ENCODE data around the gene VWA5B1.

VWA5B1 gene

DNA sequence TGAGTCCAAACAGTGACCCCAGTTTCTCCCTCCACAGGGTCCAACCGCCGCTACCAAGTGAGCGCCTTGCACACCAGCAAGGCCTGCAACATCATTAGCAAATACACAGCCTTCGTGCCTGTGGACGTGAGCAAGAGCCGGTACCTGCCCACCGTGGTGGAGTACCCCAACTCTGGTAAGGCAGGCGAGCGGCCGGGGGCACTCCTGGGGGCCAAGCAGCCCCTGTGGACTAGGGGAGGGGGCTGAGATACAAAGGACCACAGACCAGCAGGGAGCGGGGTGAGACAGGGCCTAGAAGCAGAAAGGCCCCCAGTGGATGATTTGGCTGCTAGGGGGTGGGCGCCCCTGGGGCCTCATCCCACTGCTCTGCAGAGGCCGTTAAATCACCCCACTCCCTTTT, 54.7 kb downstream of the VWA5B1 start:
- no peak overlapping the region for H3K4me3 ChIP-seq (replicated peaks in 1 of 2; ENCODE audit: low read depth in 2 of 2, low read length in 2 of 2)
- DNase-seq (ENCODE audit: low read depth in 2 of 2), result no peak
- TF ChIP-seq, protein P1, sequence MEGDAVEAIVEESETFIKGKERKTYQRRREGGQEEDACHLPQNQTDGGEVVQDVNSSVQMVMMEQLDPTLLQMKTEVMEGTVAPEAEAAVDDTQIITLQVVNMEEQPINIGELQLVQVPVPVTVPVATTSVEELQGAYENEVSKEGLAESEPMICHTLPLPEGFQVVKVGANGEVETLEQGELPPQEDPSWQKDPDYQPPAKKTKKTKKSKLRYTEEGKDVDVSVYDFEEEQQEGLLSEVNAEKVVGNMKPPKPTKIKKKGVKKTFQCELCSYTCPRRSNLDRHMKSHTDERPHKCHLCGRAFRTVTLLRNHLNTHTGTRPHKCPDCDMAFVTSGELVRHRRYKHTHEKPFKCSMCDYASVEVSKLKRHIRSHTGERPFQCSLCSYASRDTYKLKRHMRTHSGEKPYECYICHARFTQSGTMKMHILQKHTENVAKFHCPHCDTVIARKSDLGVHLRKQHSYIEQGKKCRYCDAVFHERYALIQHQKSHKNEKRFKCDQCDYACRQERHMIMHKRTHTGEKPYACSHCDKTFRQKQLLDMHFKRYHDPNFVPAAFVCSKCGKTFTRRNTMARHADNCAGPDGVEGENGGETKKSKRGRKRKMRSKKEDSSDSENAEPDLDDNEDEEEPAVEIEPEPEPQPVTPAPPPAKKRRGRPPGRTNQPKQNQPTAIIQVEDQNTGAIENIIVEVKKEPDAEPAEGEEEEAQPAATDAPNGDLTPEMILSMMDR (IDR thresholded peaks at IDR 0.05; ENCODE audit: low read depth, low read length), result no peak

DNA sequence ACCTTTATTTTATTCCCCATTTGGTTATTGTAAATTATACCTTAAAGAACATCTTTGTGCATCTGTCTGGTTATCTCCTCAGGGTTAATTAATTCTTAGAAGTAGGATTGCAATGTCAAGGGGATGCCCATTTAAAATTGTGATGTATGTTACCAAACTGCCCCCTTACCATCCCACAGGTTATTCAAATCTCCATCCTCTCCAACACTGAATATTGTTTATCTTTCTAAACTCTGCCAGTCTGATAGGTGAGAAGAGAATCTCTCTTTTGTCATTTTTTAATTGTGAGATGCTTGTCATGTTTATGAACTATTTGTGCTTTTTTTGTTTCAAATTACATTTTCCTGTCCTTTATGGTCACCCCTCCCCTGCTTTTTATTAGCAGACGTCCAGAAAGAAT, 55.8 kb downstream of the VWA5B1 start:
- H3K4me3 ChIP-seq (replicated peaks in 1 of 2; ENCODE audit: low read depth in 2 of 2, low read length in 2 of 2), result no peak overlapping the region
- TF ChIP-seq, protein P1 (IDR thresholded peaks at IDR 0.05; ENCODE audit: low read depth, low read length), result no peak
- DNase-seq (ENCODE audit: low read depth in 2 of 2), result no peak

DNA sequence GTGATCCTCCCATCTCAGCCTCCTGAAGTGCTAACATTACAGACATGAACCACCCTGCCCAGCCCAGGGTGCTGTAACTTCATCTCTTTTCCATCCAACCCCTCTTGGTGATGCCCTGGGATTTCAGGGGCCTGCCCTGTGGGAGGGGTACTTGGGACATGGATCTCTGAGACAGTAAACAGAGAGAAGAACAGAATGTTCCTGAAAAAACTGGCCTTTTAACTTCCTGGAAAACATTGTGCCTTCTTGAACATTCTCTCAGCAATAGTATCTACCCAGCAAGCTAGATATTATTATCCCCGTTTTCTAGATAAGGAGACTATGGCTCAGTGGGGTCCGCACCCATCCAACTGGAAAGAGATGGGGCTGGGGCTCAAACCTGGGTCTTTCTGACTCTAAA, 57.0 kb downstream of the VWA5B1 start:
- DNase-seq (ENCODE audit: low read depth in 2 of 2), result no peak
- H3K4me3 ChIP-seq (replicated peaks in 1 of 2; ENCODE audit: low read depth in 2 of 2, low read length in 2 of 2), result no peak overlapping the region
- TF ChIP-seq, protein P1 (IDR thresholded peaks at IDR 0.05; ENCODE audit: low read depth, low read length), result no peak

DNA sequence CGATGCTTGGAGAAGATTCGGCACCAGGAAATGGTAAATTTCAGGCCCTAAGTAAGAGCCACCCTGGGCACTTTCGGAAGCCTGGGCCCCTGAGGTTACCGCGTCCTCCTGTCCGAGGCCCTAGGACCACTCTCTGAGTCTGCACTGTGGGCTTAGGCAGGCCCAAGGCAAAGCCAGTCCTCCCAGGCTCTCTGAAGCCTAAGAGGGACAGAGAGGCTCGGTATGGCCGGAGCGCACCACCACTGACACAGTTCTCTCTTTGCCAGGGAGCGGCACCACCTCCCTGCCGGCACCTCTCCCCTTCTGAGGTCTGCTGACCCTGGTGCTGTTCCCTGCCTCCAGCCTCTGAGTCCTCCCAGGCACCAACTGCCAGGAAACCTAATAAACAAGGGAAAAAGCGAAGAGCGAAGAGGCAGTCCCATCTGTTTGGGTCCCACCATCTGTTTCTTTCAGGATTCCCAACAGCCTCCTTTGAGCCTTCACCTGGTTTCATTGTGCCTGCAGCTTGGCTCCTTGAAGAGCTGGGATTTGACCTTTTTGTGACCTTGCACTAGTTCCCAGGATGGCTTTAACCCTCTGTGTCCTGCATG, 57.7 kb downstream of the VWA5B1 start:
- no peak overlapping the region for H3K4me3 ChIP-seq (replicated peaks in 1 of 2; ENCODE audit: low read depth in 2 of 2, low read length in 2 of 2)
- TF ChIP-seq, protein P1 (IDR thresholded peaks at IDR 0.05; ENCODE audit: low read depth, low read length), result no peak
- no peak for DNase-seq (ENCODE audit: low read depth in 2 of 2)

DNA sequence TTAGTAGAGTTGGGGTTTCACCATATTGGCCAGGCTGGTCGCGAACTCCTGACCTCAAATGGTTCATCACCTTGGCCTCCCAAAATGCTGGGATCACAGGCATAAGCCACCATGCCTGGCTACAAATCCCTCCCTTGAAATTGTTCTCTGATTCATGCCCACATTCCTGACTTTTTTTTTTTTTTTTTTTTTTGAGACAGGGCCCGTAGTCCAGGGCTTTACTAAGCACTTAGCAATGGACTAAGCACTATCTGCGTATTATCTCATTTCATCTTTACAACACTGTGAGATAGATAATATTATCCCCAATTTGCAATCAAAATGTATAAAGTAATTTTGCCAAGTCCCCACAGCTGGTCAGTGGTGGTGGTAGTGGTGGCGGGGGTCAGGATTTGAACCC, 58.9 kb downstream of the VWA5B1 start:
- TF ChIP-seq, protein P1 (IDR thresholded peaks at IDR 0.05; ENCODE audit: low read depth, low read length), result no peak
- DNase-seq (ENCODE audit: low read depth in 2 of 2), result no peak
- no peak overlapping the region for H3K4me3 ChIP-seq (replicated peaks in 1 of 2; ENCODE audit: low read depth in 2 of 2, low read length in 2 of 2)

DNA sequence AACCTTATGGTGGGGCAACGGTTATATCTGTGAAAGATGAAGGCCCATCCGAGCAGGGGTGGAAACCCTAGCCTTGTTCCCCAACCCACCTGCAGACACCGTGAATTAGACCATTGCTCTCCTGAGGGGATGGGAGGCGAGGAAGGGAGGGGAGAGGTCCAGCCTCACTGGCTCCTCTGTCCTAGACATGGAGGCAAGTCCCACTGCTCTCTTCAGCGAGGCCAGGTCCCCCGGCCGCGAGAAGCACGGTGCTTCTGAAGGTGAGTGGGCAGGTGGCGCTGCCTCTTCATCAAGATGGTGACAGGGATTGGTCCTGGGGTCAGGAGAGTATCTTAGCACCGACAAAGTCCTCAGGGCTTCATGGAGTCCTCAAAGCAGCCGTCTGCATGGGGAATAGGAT, 59.3 kb downstream of the VWA5B1 start:
- DNase-seq (ENCODE audit: low read depth in 2 of 2), result no peak
- TF ChIP-seq, protein P1 (IDR thresholded peaks at IDR 0.05; ENCODE audit: low read depth, low read length), result no peak
- no peak overlapping the region for H3K4me3 ChIP-seq (replicated peaks in 1 of 2; ENCODE audit: low read depth in 2 of 2, low read length in 2 of 2)

DNA sequence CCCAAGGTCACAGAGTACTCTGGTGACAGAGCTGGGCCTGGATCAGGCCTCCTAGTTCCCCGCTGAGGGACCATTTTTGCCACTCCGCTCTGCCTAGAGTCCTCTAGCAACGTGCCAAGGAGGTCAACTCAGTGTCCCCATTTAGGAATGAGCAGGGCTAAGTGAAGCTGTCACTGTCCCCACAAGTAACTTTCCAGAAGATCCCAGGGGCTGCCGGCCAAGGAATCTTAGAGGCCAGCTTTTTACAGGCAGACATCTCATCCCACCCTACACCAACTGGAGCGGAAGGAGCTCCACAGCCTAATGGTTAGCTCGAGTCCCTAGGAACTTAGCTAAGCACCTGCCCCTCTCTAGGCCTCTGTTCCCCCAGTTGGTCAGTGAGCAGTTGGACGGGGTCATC, 59.7 kb downstream of the VWA5B1 start:
- TF ChIP-seq, protein P1 (IDR thresholded peaks at IDR 0.05; ENCODE audit: low read depth, low read length), result no peak
- DNase-seq (ENCODE audit: low read depth in 2 of 2), result no peak
- no peak overlapping the region for H3K4me3 ChIP-seq (replicated peaks in 1 of 2; ENCODE audit: low read depth in 2 of 2, low read length in 2 of 2)

Measured in cardiac fibroblast (primary cell).